ENCODE data around the gene CAMTA1.

Gene CAMTA1

GRCh38 chr1:7269525-7269924 is 484.3 kb downstream of the CAMTA1 start:
- DNase-seq (no peak), ATAC-seq (ENCODE audit: insufficient read depth, low read depth) (no peak)
- Histone ChIP-seq H3K36me3 (ENCODE audit: insufficient read depth, low read length) (no peaks in the 10 kb centered on the region), H3K27ac (ENCODE audit: low read length) (no peak overlapping the region), H3K4me2 (ENCODE audit: insufficient read depth, low read length) (no peak overlapping the region), H2AFZ (ENCODE audit: low read depth, low read length) (no peak overlapping the region), H3K9ac (ENCODE audit: low read depth, low read length) (no peak overlapping the region), H3K4me3 (ENCODE audit: low read depth in 1 of 2, low read length in 2 of 2) (no peak overlapping the region), H3K79me2 (ENCODE audit: insufficient read depth, low read length) (no peaks in the 10 kb centered on the region), H3K4me1 (ENCODE audit: insufficient read depth, low read length) (no peaks in the 10 kb centered on the region), H3K27me3 (ENCODE audit: insufficient read depth, low read length, poor library complexity) (no peaks in the 10 kb centered on the region), H3K9me3 (ENCODE audit: insufficient read depth, low read length, severe bottlenecking) (peaks cover 8% of the 10 kb centered on the region), H4K20me1 (ENCODE audit: insufficient read depth, low read length) (no peaks in the 10 kb centered on the region)
- TF ChIP-seq, protein P1, sequence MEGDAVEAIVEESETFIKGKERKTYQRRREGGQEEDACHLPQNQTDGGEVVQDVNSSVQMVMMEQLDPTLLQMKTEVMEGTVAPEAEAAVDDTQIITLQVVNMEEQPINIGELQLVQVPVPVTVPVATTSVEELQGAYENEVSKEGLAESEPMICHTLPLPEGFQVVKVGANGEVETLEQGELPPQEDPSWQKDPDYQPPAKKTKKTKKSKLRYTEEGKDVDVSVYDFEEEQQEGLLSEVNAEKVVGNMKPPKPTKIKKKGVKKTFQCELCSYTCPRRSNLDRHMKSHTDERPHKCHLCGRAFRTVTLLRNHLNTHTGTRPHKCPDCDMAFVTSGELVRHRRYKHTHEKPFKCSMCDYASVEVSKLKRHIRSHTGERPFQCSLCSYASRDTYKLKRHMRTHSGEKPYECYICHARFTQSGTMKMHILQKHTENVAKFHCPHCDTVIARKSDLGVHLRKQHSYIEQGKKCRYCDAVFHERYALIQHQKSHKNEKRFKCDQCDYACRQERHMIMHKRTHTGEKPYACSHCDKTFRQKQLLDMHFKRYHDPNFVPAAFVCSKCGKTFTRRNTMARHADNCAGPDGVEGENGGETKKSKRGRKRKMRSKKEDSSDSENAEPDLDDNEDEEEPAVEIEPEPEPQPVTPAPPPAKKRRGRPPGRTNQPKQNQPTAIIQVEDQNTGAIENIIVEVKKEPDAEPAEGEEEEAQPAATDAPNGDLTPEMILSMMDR (IDR thresholded peaks at IDR 0.05; ENCODE audit: borderline replicate concordance, extremely low read depth, low read length, poor library complexity, severe bottlenecking): no peak
- TF ChIP-seq EZH2 (IDR thresholded peaks at IDR 0.05; ENCODE audit: borderline replicate concordance, low read depth, low read length, severe bottlenecking): no peak

DNA sequence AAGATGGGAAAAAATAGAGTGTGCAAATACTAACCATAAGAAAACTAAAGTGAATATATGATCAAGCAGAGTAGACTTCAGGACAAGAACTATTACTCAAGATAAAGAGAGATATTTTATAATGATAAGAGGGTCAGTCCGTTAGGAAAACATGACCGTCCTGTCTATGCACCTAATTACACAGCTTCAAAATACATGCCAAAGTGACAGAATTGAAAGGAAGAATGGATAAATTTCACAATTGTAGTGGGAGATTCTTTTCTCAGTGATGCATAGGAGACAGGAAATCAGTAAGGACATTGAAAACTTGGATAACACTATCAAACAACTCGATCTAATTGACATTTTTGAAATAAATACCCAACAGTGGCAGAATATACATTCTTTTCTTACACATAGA is 489.0 kb downstream of the CAMTA1 start:
- TF ChIP-seq EZH2 (IDR thresholded peaks at IDR 0.05; ENCODE audit: borderline replicate concordance, low read depth, low read length, severe bottlenecking): no peak
- TF ChIP-seq, protein P1 (IDR thresholded peaks at IDR 0.05; ENCODE audit: borderline replicate concordance, extremely low read depth, low read length, poor library complexity, severe bottlenecking): no peak
- Histone ChIP-seq H3K79me2 (ENCODE audit: insufficient read depth, low read length) (no peaks in the 10 kb centered on the region), H3K27me3 (ENCODE audit: insufficient read depth, low read length, poor library complexity) (no peaks in the 10 kb centered on the region), H3K4me3 (ENCODE audit: low read depth in 1 of 2, low read length in 2 of 2) (no peak overlapping the region), H3K9me3 (ENCODE audit: insufficient read depth, low read length, severe bottlenecking) (peaks cover 3% of the 10 kb centered on the region), H3K9ac (ENCODE audit: low read depth, low read length) (no peak overlapping the region), H3K27ac (ENCODE audit: low read length) (no peak overlapping the region), H3K4me2 (ENCODE audit: insufficient read depth, low read length) (no peak overlapping the region), H4K20me1 (ENCODE audit: insufficient read depth, low read length) (no peaks in the 10 kb centered on the region), H3K4me1 (ENCODE audit: insufficient read depth, low read length) (no peaks in the 10 kb centered on the region), H3K36me3 (ENCODE audit: insufficient read depth, low read length) (no peaks in the 10 kb centered on the region), H2AFZ (ENCODE audit: low read depth, low read length) (no peak overlapping the region)
- DNase-seq (no peak), ATAC-seq (ENCODE audit: insufficient read depth, low read depth) (no peak)

- DNase-seq: no peak
- TF ChIP-seq, protein P1 (IDR thresholded peaks at IDR 0.05; ENCODE audit: borderline replicate concordance, extremely low read depth, low read length, poor library complexity, severe bottlenecking): no peak
These were observed 492.8 kb downstream of the CAMTA1 start for GRCh38 chr1:7278045-7278444.

More at GRCh38 chr1:7278045-7278444, 492.8 kb downstream of the CAMTA1 start:
- no peak overlapping the region for H3K9ac ChIP-seq (ENCODE audit: low read depth, low read length)
- no peak for ATAC-seq (ENCODE audit: insufficient read depth, low read depth)
- H3K36me3 ChIP-seq (ENCODE audit: insufficient read depth, low read length): no peaks in the 10 kb centered on the region
- H3K79me2 ChIP-seq (ENCODE audit: insufficient read depth, low read length): no peaks in the 10 kb centered on the region
- H4K20me1 ChIP-seq (ENCODE audit: insufficient read depth, low read length): no peaks in the 10 kb centered on the region
- no peak overlapping the region for H3K27ac ChIP-seq (ENCODE audit: low read length)
- H2AFZ ChIP-seq (ENCODE audit: low read depth, low read length): no peak overlapping the region
- no peaks in the 10 kb centered on the region for H3K27me3 ChIP-seq (ENCODE audit: insufficient read depth, low read length, poor library complexity)
- H3K9me3 ChIP-seq (ENCODE audit: insufficient read depth, low read length, severe bottlenecking): no peaks in the 10 kb centered on the region
- no peak overlapping the region for H3K4me3 ChIP-seq (ENCODE audit: low read depth in 1 of 2, low read length in 2 of 2)
- no peaks in the 10 kb centered on the region for H3K4me1 ChIP-seq (ENCODE audit: insufficient read depth, low read length)
- no peak overlapping the region for H3K4me2 ChIP-seq (ENCODE audit: insufficient read depth, low read length)

Measured in DND-41 (cell line).